ENCODE measurements around the gene CCDC74B.
"Not testable (repeated sequence)": the region's sequence is repeated elsewhere in the genome, so short reads cannot be mapped to it uniquely, and the experiment has no call there.

Gene CCDC74B

GRCh38 chr2:130166611-130167010 is 21.7 kb upstream of the CCDC74B start:
- DNase-seq (ENCODE audit: low read depth): not testable (repeated sequence)

- no peak for DNase-seq (ENCODE audit: low read depth)
Measured at GRCh38 chr2:130165293-130166016, 20.5 kb upstream of the CCDC74B start.

- no peak for DNase-seq (ENCODE audit: low read depth)
Measured at GRCh38 chr2:130162968-130163367, 18.1 kb upstream of the CCDC74B start.

- DNase-seq (ENCODE audit: low read depth): not testable (repeated sequence)
Measured at GRCh38 chr2:130162486-130162885, 17.6 kb upstream of the CCDC74B start.

DNA sequence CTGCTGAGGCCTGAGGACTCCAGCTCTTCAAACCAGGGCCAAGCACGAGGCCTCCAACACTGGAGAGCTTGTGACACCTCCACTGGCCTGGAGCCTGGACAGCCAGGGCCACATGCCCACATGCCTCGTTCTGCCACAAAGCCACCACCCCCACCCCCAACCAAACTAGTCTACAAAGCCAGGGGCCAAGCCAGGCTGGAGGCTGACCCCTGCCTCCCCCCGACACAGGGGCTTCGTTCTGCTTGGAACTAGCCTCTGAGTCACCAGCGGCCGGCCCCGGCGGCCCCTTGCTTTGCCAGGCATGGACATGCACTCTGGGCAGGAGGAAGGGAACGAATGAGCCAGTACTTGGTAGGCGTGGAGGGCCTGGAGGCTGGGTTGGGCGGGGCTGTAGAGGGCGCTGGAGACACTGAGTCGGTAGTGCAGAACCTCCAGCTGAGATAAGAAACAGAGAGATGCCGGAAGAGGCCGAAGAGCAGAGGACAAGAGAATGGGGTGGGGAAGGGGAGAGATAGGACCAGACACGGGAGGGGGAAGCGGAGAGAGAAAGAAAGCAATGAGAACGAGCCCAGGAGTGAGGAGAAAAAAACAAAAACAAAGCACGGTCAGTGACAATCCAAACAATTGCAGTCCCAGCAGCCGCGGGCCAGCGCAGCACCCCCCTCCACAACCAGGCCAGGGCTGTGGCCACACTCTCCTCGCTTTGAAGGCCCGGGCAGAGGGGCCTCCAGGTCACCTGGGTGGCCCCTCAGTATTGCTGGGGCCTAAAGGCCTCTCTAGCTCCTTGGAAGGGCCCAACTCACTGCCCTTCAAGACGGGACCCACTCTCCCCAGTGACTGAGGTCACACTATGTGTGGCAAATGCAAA is 16.2 kb upstream of the CCDC74B start:
- DNase-seq (ENCODE audit: low read depth): not testable (repeated sequence)

DNA sequence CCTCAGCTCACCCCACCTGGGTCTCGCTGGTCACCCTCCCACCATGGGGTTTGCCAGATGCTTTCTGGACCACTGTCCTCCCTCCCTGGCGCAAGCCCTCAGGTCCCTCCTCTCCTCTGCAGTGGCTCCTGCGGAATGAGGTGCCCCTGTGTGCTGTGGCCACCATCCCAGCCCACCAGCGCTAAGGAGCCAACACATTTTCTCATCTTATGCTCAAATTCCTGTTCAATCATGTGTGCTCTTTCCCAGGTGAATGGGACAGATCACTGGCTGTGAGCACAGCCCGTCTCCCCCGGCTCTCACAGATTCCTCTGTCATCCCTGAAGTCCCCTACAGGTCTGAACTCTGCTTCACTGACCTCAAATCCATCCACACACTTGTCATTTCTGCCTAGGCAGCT is 15.2 kb upstream of the CCDC74B start:
- no peak for DNase-seq (ENCODE audit: low read depth)

- not testable (repeated sequence) for DNase-seq (ENCODE audit: low read depth)
Measured at GRCh38 chr2:130159376-130159775, 14.5 kb upstream of the CCDC74B start.

GRCh38 chr2:130158631-130159030 is 13.7 kb upstream of the CCDC74B start:
- DNase-seq (ENCODE audit: low read depth): no peak

DNA sequence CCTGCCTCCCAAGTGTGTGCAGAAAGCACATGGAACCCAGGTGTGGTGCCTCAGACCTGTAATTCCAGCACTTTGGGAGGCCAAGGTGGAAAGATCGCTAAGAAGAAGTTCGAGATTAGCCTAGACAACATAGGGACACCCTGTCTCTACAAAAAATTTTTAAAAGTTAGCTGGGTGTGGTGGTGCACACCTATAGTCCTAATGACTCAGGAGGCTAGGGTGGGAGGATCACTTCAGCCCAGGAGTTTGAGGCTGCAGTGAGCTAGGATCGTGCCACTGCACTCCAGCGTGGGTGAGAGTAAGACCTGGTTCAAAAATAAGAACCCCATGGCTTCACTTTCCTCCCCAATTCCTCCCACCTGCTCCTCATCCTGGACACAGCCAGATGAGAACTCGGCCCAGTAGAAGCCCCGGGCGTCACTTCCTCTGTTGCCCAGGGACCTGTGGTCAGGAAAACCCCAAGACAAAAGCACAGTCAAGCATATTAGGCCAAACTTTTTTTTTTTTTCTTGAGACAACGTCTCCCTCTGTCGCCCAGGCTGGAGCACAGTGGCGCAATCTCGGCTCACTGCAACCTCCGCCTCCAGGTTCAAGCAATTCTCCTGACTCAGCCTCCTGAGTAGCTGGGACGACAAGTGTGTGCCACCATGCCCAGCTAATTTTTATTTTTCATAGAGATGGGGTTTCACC is 13.1 kb upstream of the CCDC74B start:
- not testable (repeated sequence) for DNase-seq (ENCODE audit: low read depth)

GRCh38 chr2:130157354-130157753 is 12.4 kb upstream of the CCDC74B start:
- DNase-seq (ENCODE audit: low read depth): not testable (repeated sequence)

GRCh38 chr2:130156624-130157004 is 11.7 kb upstream of the CCDC74B start:
- no peak for DNase-seq (ENCODE audit: low read depth)

DNA sequence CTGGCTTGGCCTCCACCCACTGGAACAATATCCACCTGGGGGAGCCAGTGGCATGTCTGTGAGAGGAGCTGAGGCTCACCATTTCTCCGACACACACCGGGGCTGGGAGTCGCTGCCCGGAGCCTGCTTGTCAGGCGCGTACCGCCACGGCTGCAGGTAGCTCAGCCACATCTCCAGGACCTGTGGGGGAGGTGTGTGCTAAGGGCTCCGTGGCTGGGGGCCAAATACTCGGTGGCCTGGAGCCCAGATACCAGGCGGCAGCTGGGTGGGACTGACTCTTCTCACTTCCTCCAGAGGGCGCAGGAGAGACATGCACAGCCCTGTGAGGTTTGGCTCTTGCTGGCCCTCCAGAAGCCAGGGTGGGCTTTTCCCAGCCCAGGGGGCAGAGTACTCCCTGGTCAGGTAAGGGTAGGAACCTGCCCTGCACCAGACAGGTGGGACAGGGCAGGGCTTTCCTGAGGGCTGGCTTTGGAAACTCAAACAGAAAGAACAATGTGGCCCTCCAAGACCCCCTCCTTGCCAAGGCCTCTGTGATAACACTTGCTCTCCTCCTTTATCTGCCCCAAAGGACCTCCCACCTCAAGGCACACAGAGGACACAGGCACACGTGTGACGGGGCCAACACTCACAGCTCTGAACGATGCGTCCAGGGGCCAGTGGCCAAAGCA is 11.2 kb upstream of the CCDC74B start:
- DNase-seq (ENCODE audit: low read depth): not testable (repeated sequence)

DNA sequence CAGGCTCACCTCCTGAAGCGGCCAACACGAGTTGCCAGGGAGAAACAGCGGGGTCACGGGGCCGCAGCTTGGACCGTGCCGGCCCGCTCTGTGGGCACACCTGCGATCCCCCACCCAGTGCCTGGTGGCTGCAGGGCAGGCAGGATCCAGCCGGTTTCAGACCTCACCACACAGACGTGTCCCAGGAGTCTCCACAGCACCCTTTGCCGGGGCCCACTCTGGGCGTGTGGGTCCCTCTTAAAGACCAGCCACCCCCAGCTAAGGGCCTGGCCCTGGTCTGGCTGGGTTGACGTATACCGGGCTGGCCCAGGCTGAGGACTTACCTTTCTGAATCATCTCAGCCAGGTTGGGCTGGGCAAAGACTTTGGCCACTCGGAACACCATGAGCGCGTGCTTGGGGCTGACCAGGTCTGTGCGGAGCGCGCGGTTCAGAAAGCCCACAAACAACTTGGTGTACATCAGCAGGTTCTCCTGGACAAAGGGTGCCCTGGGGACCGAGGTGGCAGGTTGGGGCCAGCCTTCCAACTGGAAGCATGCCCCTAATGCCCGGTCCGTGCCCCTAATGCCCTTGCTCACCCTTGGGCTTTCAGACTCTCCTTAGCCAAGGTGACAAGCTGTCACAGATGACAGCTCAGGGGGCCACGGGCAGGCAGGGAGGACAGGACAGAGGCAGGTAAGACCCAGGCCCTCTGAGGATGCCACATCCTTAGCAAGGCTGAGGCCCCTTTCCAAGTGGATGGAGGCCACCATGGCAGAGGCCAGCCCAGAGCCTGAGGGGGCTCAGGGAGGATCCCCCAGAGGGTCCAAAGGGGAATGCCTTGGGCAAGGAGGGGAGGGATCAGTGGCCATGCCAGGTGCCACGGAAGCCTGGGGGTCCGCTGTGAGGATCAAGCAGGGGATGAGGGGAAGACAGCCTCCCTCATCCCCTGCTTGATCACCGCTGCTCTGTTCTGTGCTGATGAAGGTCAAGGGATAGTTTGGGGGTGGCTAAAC is 10.2 kb upstream of the CCDC74B start:
- DNase-seq (ENCODE audit: low read depth): no peak

DNA sequence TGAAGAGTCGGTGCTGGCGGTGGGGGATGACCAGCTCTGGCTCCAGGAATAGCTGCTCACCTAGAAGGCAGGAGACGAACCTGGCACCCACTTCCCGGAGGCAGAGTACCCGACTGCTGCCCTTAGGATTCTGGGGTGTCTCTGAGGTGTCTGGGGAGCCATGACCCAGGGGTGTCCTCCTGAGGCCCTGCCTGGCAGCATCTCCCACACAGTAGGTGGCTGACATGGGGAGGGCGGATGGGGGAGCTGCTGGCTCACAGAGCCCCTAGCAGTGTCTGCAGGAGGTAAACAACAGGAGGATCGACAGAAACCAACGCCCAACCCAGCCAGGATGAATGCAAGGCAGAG is 9.5 kb upstream of the CCDC74B start:
- not testable (repeated sequence) for DNase-seq (ENCODE audit: low read depth)

- not testable (repeated sequence) for DNase-seq (ENCODE audit: low read depth)
Measured at GRCh38 chr2:130153721-130154422, 9.0 kb upstream of the CCDC74B start.

DNA sequence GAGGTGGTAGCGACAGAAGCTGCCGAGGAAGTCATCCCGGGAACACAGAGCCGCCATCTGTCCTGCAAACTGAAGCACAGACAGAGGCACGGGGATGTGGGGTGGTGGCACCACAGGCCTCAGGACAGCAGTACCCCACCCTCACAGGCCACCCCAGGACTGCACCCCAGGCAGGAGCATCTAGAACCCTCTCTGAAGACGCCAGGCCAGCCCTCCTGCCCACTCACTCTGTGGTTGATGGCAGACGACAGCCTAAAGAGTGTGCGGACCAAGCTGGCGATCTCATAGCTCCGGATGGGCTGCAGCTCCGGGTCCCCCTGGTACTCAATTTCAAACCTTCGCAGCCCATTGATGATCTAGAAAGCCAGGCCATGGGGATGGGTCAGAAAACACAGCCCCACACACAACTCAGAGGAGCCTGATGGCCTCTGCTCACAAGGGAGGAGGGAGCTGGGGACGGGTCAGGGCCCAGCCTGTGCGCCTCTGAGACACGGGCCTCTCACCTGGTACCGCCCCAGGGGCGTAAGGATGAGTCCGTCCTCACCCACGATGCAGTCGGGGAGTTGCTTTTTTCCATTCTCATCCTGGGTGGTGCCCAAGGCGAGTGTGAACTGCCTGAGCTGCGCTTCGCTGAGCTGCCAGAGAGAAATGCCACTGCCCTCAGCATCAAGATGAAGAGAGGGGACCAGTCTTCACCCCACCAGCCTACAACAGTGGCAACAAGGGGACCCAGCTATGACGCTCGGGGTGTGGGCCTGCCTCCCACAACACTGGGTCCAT is 8.1 kb upstream of the CCDC74B start:
- no peak for DNase-seq (ENCODE audit: low read depth)

DNA sequence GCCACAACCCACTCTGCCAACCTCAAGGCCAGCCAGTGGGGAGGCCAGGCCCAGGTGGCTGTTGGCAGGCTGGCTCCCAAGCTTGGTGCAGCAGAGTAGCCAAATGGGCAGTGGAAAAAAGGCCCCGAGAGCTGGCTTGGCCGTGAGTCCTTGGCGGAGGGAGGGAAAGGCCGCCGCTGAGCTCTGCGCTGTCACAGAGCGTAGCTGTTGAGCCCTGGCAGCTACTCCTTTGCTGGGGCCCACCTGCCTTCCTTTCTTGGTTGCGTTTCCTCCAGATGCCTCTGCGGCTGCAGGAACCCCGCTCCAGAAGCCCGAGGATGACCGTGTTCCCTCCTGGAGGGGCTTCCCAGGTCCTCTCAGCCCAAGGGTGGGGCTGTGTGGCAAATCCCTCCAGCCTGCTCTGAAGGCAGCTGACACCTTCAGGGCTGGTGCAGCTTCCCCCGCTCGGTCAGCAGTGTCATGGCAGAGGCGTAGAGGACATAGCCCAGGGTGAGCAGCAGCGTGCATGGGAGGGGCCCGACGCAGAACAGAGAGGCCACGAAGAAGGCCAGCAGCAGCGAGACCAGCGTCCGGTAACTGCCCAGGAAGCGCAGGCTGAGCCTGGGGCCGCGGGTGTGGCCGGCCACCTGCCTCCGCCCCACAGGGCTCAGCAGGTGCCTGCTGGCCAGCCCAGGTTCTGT is 7.4 kb upstream of the CCDC74B start:
- DNase-seq (ENCODE audit: low read depth): not testable (repeated sequence)

GRCh38 chr2:130151145-130151512 is 6.2 kb upstream of the CCDC74B start:
- not testable (repeated sequence) for DNase-seq (ENCODE audit: low read depth)
